Natural killer cell (primary cell): ENCODE data around the gene DYRK3. TPM values are rescaled to one million over a fixed set of nuclear protein-coding genes. Genes with fewer than 3 reads are reported as not detected.

Experiments
- ATAC-seq, 3 donors: fragments of 150-1000 bp in 2 of 3; fragments of 200-7000 bp in 1 of 3; cut with Tn5 transposase; 1 replicate in 1 of 3; 2 replicates in 2 of 3; pipeline ENCODE4 v1.10.0; 2021; ENCODE audit warnings: mild to moderate bottlenecking in 2 of 3, moderate library complexity in 2 of 3
- DNase-seq, 2 donors: peaks; one replicate each; pipeline versions ENCODE4 v3.0.0 to v3.0.0-alpha.2; 2013 to 2021; ENCODE audit warnings: mixed read lengths in 1 of 2
- H3K27ac ChIP-seq: one replicate; pipeline ENCODE4 v1.5.1; 2013; ENCODE audit warnings: mild to moderate bottlenecking, low read length
- H3K27me3 ChIP-seq: one replicate; pipeline ENCODE4 v1.6.1; 2013; ENCODE audit warnings: low read length; ENCODE audit not compliant: control insufficient read depth, insufficient read depth
- H3K36me3 ChIP-seq: one replicate; pipeline ENCODE4 v1.6.1; 2013; ENCODE audit warnings: low read length; ENCODE audit not compliant: control insufficient read depth, insufficient read depth
- H3K4me1 ChIP-seq: one replicate; pipeline ENCODE4 v1.6.1; 2013; ENCODE audit warnings: low read length; ENCODE audit not compliant: control insufficient read depth, insufficient read depth
- H3K4me3 ChIP-seq: one replicate; pipeline ENCODE4 v1.5.1; 2013; ENCODE audit warnings: low read length
- H3K9me3 ChIP-seq: one replicate; pipeline ENCODE4 v1.6.1; 2013; ENCODE audit warnings: low read length; ENCODE audit not compliant: control insufficient read depth, insufficient read depth
- H3K27ac Mint-ChIP-seq, 2 donors: one replicate each; pipeline ENCODE4 v1.8.0; 2022; ENCODE audit warnings: mild to moderate bottlenecking in 2 of 2, mixed read lengths in 2 of 2, moderate library complexity in 1 of 2
- H3K27me3 Mint-ChIP-seq, 2 donors: one replicate each; pipeline ENCODE4 v1.8.0; 2022; ENCODE audit warnings: low read depth in 2 of 2, mixed read lengths in 2 of 2
- H3K36me3 Mint-ChIP-seq: one replicate; pipeline ENCODE4 v1.8.0; 2022; ENCODE audit warnings: mixed read lengths
- H3K4me1 Mint-ChIP-seq, 2 donors: one replicate each; pipeline ENCODE4 v1.8.0; 2022; ENCODE audit warnings: mixed read lengths in 2 of 2
- H3K4me3 Mint-ChIP-seq: one replicate; pipeline ENCODE4 v1.8.0; 2022; ENCODE audit warnings: mild to moderate bottlenecking, moderate library complexity, mixed read lengths
- H3K9me3 Mint-ChIP-seq, 2 donors: one replicate each; pipeline ENCODE4 v1.8.0; 2022; ENCODE audit warnings: mixed read lengths in 2 of 2
- WGBS: methylation state at CpG from one replicate; pipeline ENCODE4 v1.1.7; 2013; ENCODE audit warnings: missing lambda C conversion rate; ENCODE audit not compliant: insufficient coverage; 5-methylcytosine and 5-hydroxymethylcytosine counted together
- intact Hi-C: fragments of 100-400 bp; cut with micrococcal nuclease; formaldehyde crosslinking; loops from one replicate; pipeline ENCODE4 v1.14.2; 2022
- total RNA-seq, 4 donors: library from RNA; stranded (reverse); fragments of 120-200 nt in 1 of 4; gene quantifications; one replicate each; pipeline versions ENCODE4 v1.2.3 to v1.2.4, GENCODE V29; 2013 to 2022
- TF ChIP-seq, protein P1 (sequence below): fragments of 200-600 bp; IDR thresholded peaks from one replicate; pipeline ENCODE4 v1.8.0; 2022; ENCODE audit warnings: antibody characterized with exemption

Gene DYRK3
- total RNA-seq, 3 donors from 2014 or later (not counting 1 experiment from before 2014, with no cell fraction given): 0.16 to 0.66 (median 0.43) TPM

DNA sequence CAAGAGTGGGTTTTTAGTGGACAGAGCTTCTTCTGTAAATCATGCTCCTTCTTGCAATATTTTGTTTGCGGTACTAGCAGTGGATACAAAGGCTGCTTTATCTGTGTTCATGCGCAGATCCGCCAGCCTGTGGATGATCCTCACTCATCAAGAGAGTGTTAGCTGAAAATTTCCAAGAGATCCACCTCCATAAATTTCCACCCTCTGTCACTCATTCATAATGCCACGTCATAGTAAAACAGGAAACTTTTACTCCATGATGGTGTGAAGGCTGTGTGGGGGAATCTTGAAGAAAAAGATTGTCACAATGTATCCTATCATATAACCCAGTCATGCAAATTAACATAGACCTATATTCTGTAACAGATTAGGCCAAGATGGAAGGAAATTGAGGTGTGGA lies 44.9 kb downstream of the DYRK3 start:
- Histone ChIP-seq H3K36me3 (no peaks in the 10 kb centered on the region), H3K4me3 (no peak overlapping the region), H3K27me3 (no peaks in the 10 kb centered on the region), H3K9me3 (no peaks in the 10 kb centered on the region), H3K4me1 (peaks cover 24% of the 10 kb centered on the region), H3K27ac (no peak overlapping the region)
- Mint-ChIP-seq H3K27ac (no peak overlapping the region), H3K4me1 (peaks cover 0 to 13% of the 10 kb centered on the region in 2 donors), H3K36me3 (no peaks in the 10 kb centered on the region), H3K27me3 (no peaks in the 10 kb centered on the region), H3K4me3 (no peak overlapping the region), H3K9me3 (no peaks in the 10 kb centered on the region)
- TF ChIP-seq, protein P1, sequence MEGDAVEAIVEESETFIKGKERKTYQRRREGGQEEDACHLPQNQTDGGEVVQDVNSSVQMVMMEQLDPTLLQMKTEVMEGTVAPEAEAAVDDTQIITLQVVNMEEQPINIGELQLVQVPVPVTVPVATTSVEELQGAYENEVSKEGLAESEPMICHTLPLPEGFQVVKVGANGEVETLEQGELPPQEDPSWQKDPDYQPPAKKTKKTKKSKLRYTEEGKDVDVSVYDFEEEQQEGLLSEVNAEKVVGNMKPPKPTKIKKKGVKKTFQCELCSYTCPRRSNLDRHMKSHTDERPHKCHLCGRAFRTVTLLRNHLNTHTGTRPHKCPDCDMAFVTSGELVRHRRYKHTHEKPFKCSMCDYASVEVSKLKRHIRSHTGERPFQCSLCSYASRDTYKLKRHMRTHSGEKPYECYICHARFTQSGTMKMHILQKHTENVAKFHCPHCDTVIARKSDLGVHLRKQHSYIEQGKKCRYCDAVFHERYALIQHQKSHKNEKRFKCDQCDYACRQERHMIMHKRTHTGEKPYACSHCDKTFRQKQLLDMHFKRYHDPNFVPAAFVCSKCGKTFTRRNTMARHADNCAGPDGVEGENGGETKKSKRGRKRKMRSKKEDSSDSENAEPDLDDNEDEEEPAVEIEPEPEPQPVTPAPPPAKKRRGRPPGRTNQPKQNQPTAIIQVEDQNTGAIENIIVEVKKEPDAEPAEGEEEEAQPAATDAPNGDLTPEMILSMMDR: no peak
- DNase-seq (no peak), ATAC-seq (no peak)
- 96% methylated on average over 3 of the region's 4 CpGs for WGBS
- intact Hi-C loops: no loop called here

DNA sequence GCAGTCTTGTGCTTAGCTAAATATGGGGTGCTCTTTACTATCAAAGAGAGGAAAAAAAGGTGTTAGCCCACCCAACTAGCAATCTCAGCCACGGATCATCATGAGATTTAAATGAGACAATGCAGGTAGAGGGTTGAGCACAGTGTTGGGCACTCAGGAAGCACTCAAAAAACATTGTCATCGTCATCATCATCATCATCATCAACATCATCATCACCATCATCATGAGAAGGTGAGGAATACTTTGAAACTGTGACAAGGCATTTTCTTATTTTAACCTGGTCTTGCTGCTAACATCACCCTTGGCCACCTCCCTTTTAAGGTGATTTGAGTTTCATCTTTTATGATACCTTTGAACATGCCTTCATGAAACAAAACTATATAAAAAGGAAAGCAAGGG lies 46.0 kb downstream of the DYRK3 start:
- H3K36me3 Mint-ChIP-seq: no peaks in the 10 kb centered on the region
- Histone ChIP-seq H3K9me3 (no peaks in the 10 kb centered on the region), H3K4me1 (peaks cover 27% of the 10 kb centered on the region), H3K36me3 (no peaks in the 10 kb centered on the region), H3K27ac (no peak overlapping the region), H3K27me3 (no peaks in the 10 kb centered on the region), H3K4me3 (no peak overlapping the region)
- DNase-seq (no peak), ATAC-seq (no peak)
- intact Hi-C loops: no loop called here
- H3K9me3 Mint-ChIP-seq: no peaks in the 10 kb centered on the region
- WGBS: 60% methylated on average over 1 of the region's 2 CpGs
- TF ChIP-seq, protein P1: no peak
- H3K27me3 Mint-ChIP-seq: no peaks in the 10 kb centered on the region
- H3K27ac Mint-ChIP-seq: no peak overlapping the region
- no peak overlapping the region for H3K4me3 Mint-ChIP-seq
- peaks cover 3 to 18% of the 10 kb centered on the region in 2 donors for H3K4me1 Mint-ChIP-seq

DNA sequence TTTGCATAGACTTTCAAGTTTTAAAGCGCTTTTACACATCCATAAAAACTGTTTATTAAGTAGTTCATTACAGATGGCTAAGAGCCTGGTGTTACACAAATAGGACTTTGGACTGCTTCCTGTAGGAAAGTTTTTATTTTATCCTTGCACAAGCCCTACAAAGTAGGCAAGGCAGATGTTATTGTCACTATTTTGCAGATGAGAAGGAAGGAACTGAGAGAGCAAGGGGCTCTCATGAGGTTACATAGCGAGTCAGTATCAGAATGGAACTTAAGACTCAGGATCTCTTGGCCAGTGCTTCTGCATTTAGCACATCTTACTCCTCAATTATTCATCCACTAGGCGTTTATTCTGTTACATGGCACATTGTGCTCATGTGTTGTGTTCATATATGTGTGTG lies 46.8 kb downstream of the DYRK3 start:
- Mint-ChIP-seq H3K36me3 (no peaks in the 10 kb centered on the region), H3K27ac (no peak overlapping the region), H3K4me1 (peaks cover 11 to 26% of the 10 kb centered on the region in 2 donors), H3K4me3 (no peak overlapping the region), H3K9me3 (no peaks in the 10 kb centered on the region), H3K27me3 (no peaks in the 10 kb centered on the region)
- H3K27me3 ChIP-seq: no peaks in the 10 kb centered on the region
- DNase-seq (no peak), ATAC-seq (no peak)
- no peak overlapping the region for H3K27ac ChIP-seq
- TF ChIP-seq, protein P1: no peak
- H3K4me1 ChIP-seq: peaks cover 31% of the 10 kb centered on the region
- WGBS: 58% methylated on average over 1 of the region's 3 CpGs
- no peaks in the 10 kb centered on the region for H3K9me3 ChIP-seq
- intact Hi-C loops: no loop called here
- no peak overlapping the region for H3K4me3 ChIP-seq
- no peaks in the 10 kb centered on the region for H3K36me3 ChIP-seq

GRCh38 chr1:206683313-206683712 lies 48.0 kb downstream of the DYRK3 start:
- Histone ChIP-seq H3K9me3 (no peaks in the 10 kb centered on the region), H3K27me3 (no peaks in the 10 kb centered on the region), H3K36me3 (no peaks in the 10 kb centered on the region), H3K4me1 (peaks cover 43% of the 10 kb centered on the region), H3K27ac (no peak overlapping the region), H3K4me3 (no peak overlapping the region)
- Mint-ChIP-seq H3K4me1 (peaks cover 23 to 38% of the 10 kb centered on the region in 2 donors), H3K4me3 (no peak overlapping the region), H3K27me3 (no peaks in the 10 kb centered on the region), H3K27ac (no peak overlapping the region), H3K9me3 (no peaks in the 10 kb centered on the region), H3K36me3 (no peaks in the 10 kb centered on the region)
- ATAC-seq (no peak), DNase-seq (no peak)
- 90% methylated on average over 6 of the region's 6 CpGs for WGBS
- TF ChIP-seq, protein P1: no peak
- intact Hi-C loops: no loop called here
